OCI-LY7 (cell line): ENCODE measurements around the gene MAP4K1.

Experiments used
- CTCF ChIP-seq: fragments of 200-600 bp; sonication (generic); conservative IDR thresholded peaks from 2 replicates; pipeline ENCODE4 v1.5.1; 2014; ENCODE audit warnings: mild to moderate bottlenecking, antibody characterized with exemption, low read length, moderate library complexity, mixed read lengths
- EZH2phosphoT487 ChIP-seq: fragments of 200-600 bp; sonication (generic); IDR thresholded peaks from 2 replicates; pipeline ENCODE4 v1.6.1; 2018; ENCODE audit warnings: low read depth, borderline replicate concordance, mild to moderate bottlenecking, mixed run types, antibody characterized with exemption, low read length, moderate library complexity, mixed read lengths

- TF ChIP-seq CTCF (no peak), EZH2phosphoT487 (no peak)
Measured at GRCh38 chr19:38554676-38555141, 63.0 kb downstream of the MAP4K1 start.
